ENCODE measurements around the gene DPP8.

The DPP8 gene

GRCh38 chr15:65530318-65531111 lies 13.0 kb upstream of the DPP8 start, which contains the start of gene HACD3 (continued):
- TF ChIP-seq SCRT2 (tag by site-specific recombination; IDR thresholded peaks at IDR 0.05) (no peak), PRDM1 (tag by site-specific recombination; IDR thresholded peaks at IDR 0.05) (no peak), SP7 (tag by site-specific recombination; IDR thresholded peaks at IDR 0.05) (peak; percentile 72), ZNF692 (tag by site-specific recombination; IDR thresholded peaks at IDR 0.05) (peak; percentile 88), GLIS1 (tag by site-specific recombination; IDR thresholded peaks at IDR 0.05) (peak; percentile 39; the same call in 1 of the 2 replicates), ZNF324 (tag by site-specific recombination; IDR thresholded peaks at IDR 0.05) (peak; percentile 90), ZNF391 (tag by site-specific recombination; IDR thresholded peaks at IDR 0.05; ENCODE audit: borderline replicate concordance, low read depth) (peak; percentile 73), KLF9 (tag by site-specific recombination; IDR thresholded peaks at IDR 0.05; ENCODE audit: low read depth) (peak; percentile 12; the same call in 1 of the 2 replicates), ZFHX2 (tag by site-specific recombination; conservative IDR thresholded peaks at IDR 0.05) (peak; percentile 32), ZNF184 (tag by site-specific recombination; IDR thresholded peaks at IDR 0.05) (0 out of 2 replicates have a peak, but pooled peaks have one; percentile 30), ZSCAN30 (tag by site-specific recombination; IDR thresholded peaks at IDR 0.05) (peak; percentile 67), ZNF280C (tag by site-specific recombination; IDR thresholded peaks at IDR 0.05) (no peak), ZNF747 (tag by site-specific recombination; IDR thresholded peaks at IDR 0.05) (no peak), ZNF114 (tag by site-specific recombination; IDR thresholded peaks at IDR 0.05) (no peak), ZNF37A (tag by site-specific recombination; IDR thresholded peaks at IDR 0.05) (no peak), ZNF558 (tag by site-specific recombination; IDR thresholded peaks at IDR 0.05) (no peak), GFI1B (tag by site-specific recombination; IDR thresholded peaks at IDR 0.05) (no peak; the same call in 1 of the 2 replicates), ZSCAN16 (tag by site-specific recombination; IDR thresholded peaks at IDR 0.05) (no peak; the same call in 1 of the 2 replicates), ZNF830 (tag by site-specific recombination; IDR thresholded peaks at IDR 0.05; ENCODE audit: low read depth) (no peak)
- TF ChIP-seq, protein P1, sequence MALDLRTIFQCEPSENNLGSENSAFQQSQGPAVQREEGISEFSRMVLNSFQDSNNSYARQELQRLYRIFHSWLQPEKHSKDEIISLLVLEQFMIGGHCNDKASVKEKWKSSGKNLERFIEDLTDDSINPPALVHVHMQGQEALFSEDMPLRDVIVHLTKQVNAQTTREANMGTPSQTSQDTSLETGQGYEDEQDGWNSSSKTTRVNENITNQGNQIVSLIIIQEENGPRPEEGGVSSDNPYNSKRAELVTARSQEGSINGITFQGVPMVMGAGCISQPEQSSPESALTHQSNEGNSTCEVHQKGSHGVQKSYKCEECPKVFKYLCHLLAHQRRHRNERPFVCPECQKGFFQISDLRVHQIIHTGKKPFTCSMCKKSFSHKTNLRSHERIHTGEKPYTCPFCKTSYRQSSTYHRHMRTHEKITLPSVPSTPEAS (tag by site-specific recombination; IDR thresholded peaks at IDR 0.05) = no peak; the same call in 1 of the 2 replicates
- TF ChIP-seq, protein P2, sequence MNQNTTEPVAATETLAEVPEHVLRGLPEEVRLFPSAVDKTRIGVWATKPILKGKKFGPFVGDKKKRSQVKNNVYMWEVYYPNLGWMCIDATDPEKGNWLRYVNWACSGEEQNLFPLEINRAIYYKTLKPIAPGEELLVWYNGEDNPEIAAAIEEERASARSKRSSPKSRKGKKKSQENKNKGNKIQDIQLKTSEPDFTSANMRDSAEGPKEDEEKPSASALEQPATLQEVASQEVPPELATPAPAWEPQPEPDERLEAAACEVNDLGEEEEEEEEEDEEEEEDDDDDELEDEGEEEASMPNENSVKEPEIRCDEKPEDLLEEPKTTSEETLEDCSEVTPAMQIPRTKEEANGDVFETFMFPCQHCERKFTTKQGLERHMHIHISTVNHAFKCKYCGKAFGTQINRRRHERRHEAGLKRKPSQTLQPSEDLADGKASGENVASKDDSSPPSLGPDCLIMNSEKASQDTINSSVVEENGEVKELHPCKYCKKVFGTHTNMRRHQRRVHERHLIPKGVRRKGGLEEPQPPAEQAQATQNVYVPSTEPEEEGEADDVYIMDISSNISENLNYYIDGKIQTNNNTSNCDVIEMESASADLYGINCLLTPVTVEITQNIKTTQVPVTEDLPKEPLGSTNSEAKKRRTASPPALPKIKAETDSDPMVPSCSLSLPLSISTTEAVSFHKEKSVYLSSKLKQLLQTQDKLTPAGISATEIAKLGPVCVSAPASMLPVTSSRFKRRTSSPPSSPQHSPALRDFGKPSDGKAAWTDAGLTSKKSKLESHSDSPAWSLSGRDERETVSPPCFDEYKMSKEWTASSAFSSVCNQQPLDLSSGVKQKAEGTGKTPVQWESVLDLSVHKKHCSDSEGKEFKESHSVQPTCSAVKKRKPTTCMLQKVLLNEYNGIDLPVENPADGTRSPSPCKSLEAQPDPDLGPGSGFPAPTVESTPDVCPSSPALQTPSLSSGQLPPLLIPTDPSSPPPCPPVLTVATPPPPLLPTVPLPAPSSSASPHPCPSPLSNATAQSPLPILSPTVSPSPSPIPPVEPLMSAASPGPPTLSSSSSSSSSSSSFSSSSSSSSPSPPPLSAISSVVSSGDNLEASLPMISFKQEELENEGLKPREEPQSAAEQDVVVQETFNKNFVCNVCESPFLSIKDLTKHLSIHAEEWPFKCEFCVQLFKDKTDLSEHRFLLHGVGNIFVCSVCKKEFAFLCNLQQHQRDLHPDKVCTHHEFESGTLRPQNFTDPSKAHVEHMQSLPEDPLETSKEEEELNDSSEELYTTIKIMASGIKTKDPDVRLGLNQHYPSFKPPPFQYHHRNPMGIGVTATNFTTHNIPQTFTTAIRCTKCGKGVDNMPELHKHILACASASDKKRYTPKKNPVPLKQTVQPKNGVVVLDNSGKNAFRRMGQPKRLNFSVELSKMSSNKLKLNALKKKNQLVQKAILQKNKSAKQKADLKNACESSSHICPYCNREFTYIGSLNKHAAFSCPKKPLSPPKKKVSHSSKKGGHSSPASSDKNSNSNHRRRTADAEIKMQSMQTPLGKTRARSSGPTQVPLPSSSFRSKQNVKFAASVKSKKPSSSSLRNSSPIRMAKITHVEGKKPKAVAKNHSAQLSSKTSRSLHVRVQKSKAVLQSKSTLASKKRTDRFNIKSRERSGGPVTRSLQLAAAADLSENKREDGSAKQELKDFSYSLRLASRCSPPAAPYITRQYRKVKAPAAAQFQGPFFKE (tag by site-specific recombination; IDR thresholded peaks at IDR 0.05; ENCODE audit: borderline replicate concordance) = 0 out of 2 replicates have a peak, but pooled peaks have one; percentile 24
- TF ChIP-seq, protein P3, sequence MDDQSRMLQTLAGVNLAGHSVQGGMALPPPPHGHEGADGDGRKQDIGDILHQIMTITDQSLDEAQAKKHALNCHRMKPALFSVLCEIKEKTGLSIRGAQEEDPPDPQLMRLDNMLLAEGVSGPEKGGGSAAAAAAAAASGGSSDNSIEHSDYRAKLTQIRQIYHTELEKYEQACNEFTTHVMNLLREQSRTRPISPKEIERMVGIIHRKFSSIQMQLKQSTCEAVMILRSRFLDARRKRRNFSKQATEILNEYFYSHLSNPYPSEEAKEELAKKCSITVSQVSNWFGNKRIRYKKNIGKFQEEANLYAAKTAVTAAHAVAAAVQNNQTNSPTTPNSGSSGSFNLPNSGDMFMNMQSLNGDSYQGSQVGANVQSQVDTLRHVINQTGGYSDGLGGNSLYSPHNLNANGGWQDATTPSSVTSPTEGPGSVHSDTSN (CRISPR knock-in tag; IDR thresholded peaks at IDR 0.05) = peak; percentile 89
- TF ChIP-seq, protein P4, sequence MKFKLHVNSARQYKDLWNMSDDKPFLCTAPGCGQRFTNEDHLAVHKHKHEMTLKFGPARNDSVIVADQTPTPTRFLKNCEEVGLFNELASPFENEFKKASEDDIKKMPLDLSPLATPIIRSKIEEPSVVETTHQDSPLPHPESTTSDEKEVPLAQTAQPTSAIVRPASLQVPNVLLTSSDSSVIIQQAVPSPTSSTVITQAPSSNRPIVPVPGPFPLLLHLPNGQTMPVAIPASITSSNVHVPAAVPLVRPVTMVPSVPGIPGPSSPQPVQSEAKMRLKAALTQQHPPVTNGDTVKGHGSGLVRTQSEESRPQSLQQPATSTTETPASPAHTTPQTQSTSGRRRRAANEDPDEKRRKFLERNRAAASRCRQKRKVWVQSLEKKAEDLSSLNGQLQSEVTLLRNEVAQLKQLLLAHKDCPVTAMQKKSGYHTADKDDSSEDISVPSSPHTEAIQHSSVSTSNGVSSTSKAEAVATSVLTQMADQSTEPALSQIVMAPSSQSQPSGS (tag by site-specific recombination; IDR thresholded peaks at IDR 0.05; ENCODE audit: low read depth) = no peak
- TF ChIP-seq, protein P5, sequence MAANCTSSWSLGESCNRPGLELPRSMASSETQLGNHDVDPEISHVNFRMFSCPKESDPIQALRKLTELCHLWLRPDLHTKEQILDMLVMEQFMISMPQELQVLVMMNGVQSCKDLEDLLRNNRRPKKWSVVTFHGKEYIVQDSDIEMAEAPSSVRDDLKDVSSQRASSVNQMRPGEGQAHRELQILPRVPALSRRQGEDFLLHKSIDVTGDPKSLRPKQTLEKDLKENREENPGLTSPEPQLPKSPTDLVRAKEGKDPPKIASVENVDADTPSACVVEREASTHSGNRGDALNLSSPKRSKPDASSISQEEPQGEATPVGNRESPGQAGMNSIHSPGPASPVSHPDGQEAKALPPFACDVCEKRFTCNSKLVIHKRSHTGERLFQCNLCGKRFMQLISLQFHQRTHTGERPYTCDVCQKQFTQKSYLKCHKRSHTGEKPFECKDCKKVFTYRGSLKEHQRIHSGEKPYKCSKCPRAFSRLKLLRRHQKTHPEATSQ (tag by site-specific recombination; IDR thresholded peaks at IDR 0.05) = no peak; the same call in none of the 2 replicates
